Esophagus muscularis mucosa (tissue), 4 donors: ENCODE results near the gene PTPRCAP.

ENCODE experiments used
- CTCF ChIP-seq, 3 experiments: fragments of 200-600 bp in 2 of 3; fragments of 450-650 bp in 1 of 3; sonication (generic) in 2 of 3; IDR thresholded peaks; one replicate each; pipeline ENCODE4 v1.5.1; 2017 to 2019; ENCODE audit warnings: antibody characterized with exemption in 3 of 3, mild to moderate bottlenecking in 2 of 3, moderate library complexity in 1 of 3
- EP300 ChIP-seq: sonication (generic); formaldehyde crosslinking; IDR thresholded peaks from one replicate; pipeline ENCODE4 v1.6.1; 2017; ENCODE audit warnings: antibody characterized with exemption
- POLR2A ChIP-seq: fragments of 450-650 bp; IDR thresholded peaks from one replicate; pipeline ENCODE4 v1.6.1; 2017; ENCODE audit warnings: antibody characterized with exemption, moderate library complexity, mild to moderate bottlenecking, low read depth
- POLR2AphosphoS5 ChIP-seq, 2 donors: sonication (generic); formaldehyde crosslinking; IDR thresholded peaks; one replicate each; pipeline ENCODE4 v1.6.1; 2017; ENCODE audit warnings: antibody characterized with exemption in 2 of 2

GRCh38 chr11:67463186-67463585 lies 25.7 kb upstream of the PTPRCAP start:
- TF ChIP-seq CTCF (IDR thresholded peaks at IDR 0.05) (no peak), POLR2A (no peak), EP300 (no peak), POLR2AphosphoS5 (IDR thresholded peaks at IDR 0.05) (no peak)
